Articular chondrocyte of knee joint (primary cell): ENCODE data around the gene OR2L5. TPM values are rescaled to one million over a fixed set of nuclear protein-coding genes. Genes with fewer than 3 reads are reported as not detected.

Experiments
- small RNA-seq: library from RNA; depleted of rRNA; stranded (forward); fragments of <200 nt; gene quantifications from one replicate; pipeline ENCODE3, GENCODE V24; 2012
- total RNA-seq: library from RNA; depleted of rRNA; stranded (reverse); fragments of >200 nt; gene quantifications from 2 replicates; pipeline ENCODE4 v1.2.3, GENCODE V29; 2012

The OR2L5 gene, protein sequence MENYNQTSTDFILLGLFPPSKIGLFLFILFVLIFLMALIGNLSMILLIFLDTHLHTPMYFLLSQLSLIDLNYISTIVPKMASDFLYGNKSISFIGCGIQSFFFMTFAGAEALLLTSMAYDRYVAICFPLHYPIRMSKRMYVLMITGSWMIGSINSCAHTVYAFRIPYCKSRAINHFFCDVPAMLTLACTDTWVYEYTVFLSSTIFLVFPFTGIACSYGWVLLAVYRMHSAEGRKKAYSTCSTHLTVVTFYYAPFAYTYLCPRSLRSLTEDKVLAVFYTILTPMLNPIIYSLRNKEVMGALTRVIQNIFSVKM
- total RNA-seq: 0.13 TPM in 1 of 2 replicates, not detected in the other

GRCh38 chr1:248013229-248013710, at the start of gene OR2L5:
OR2L5 (plus strand) TSS chr1:248013660; CDS start chr1:248021948, 8,288 bp downstream.

DNA sequence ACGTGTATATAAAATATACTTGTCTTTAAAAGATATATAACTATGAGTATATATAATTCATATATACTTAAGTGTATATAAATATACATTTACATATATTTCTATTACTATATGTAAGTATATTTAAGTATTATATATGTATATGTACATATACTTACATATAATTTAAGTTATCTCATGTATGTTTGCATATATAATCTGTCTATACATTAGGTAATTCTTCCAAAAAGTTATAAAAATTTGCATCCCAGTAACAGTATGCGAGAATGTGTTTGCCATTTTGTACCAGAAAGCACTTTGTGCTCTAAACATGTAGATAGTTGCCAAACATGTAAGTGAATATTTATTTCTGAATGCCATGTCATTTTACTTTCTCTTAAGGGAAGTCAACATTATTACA, 48.5 kb upstream of the OR2L5 start, which contains the start of gene OR2AK2:
Gene OR2AK2 (plus strand): TSS at position 301 of the 400 bp plus-strand sequence. CDS start 144 bp downstream, outside the sequence.

DNA sequence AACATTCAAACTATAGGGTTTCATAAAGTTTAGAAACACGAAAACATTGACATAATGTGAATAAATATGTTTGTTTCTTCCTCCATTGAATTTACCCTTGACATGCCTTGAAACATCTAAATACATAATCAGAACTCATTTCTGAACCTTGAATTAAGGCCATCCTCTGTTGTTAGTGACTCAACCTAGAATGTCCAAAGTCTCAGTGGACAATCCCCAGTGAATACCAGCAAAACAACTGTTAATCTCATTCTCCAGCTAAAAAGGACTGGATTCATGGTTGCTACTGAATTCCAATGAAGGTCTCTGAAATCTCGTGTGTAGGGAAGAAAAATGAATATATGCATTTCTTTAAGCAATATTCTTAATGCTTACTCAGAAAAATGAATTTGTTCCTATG, 16.3 kb downstream of the OR2L5 start, which contains the start of gene OR2L2:
Gene OR2L2 (plus strand): TSS at position 301 of the 400 bp plus-strand sequence. CDS start 8,198 bp downstream, outside the sequence.

GRCh38 chr1:248046536-248046935, 33.1 kb downstream of the OR2L5 start, which contains the start of gene OR2L3:
OR2L3 (plus strand) TSS chr1:248046836; CDS start chr1:248060682, 13,846 bp downstream.

Small RNA genes within 50 kb of the gene (small RNA-seq; reads per million reads assigned to genes)
- gene RF00019: not detected

Other genes starting within 250 kb of the OR2L5 start
- not detected in 2 replicates for gene OR14A16, start 189.5 kb upstream of the OR2L5 start, total RNA-seq
- not detected in 2 replicates for gene OR11L1, start 171.8 kb upstream of the OR2L5 start, total RNA-seq
- gene TRIM58, start 156.5 kb upstream of the OR2L5 start, total RNA-seq: 0.43 and 0.65 TPM in 2 replicates
- 0.11 and 0.39 TPM in 2 replicates for gene OR2W3, start 118.1 kb upstream of the OR2L5 start, total RNA-seq
- not detected in 2 replicates for gene OR2T8, start 93.4 kb upstream of the OR2L5 start, total RNA-seq
- not detected in 2 replicates for gene OR2AJ1, start 88.8 kb upstream of the OR2L5 start, total RNA-seq
- not detected in 2 replicates for gene OR2L8, start 64.8 kb upstream of the OR2L5 start, total RNA-seq
- not detected in 2 replicates for gene OR2AK2, start 48.4 kb upstream of the OR2L5 start, total RNA-seq
- gene OR2L2, start 16.4 kb downstream of the OR2L5 start, total RNA-seq: under 0.01 TPM in 2 replicates
- not detected in 2 replicates for gene OR2L3, start 33.2 kb downstream of the OR2L5 start, total RNA-seq
- not detected in 2 replicates for gene OR2L13, start 81.5 kb downstream of the OR2L5 start, total RNA-seq
- not detected in 2 replicates for gene OR2M5, start 131.5 kb downstream of the OR2L5 start, total RNA-seq
- not detected in 2 replicates for gene OR2M2, start 161.2 kb downstream of the OR2L5 start, total RNA-seq
- gene OR2M3, start 183.6 kb downstream of the OR2L5 start, total RNA-seq: not detected in 2 replicates
- not detected in 2 replicates for gene OR2M4, start 217.8 kb downstream of the OR2L5 start, total RNA-seq